Stimulated activated CD4-positive, alpha-beta T cell treated with anti-CD3 and anti-CD28 coated beads, TNF-alpha, amount 100 ng/mL, for 24 hours (primary cell): ENCODE results near the gene MAD1L1.

ENCODE experiments used
- DNase-seq, 3 experiments: peaks; one replicate each; pipeline ENCODE4 v3.0.0-alpha.2; 2020; ENCODE audit warnings: low read depth in 3 of 3

MAD1L1 gene

GRCh38 chr7:2118630-2119190 is 114.0 kb downstream of the MAD1L1 start:
- no peak for DNase-seq

DNA sequence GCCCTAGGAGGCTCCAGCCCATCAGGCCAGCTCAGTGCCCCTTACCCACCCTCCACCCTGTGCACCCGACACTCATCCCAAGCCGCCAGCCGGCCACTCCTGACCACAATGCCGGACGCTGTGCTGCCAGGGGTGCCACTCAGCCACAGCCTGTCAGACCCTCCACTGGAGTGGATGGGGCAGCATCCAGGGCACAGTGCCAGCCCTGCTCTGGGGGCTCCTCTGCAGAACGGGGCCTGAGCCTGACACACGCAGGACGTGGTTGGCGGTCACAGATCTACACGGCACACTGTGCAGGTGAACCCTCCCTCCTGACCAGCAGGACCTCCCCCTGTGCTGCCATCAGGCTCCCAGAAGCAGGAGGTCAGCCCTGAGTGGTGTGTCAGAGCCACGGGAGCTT is 114.7 kb downstream of the MAD1L1 start:
- DNase-seq = no peak

DNA sequence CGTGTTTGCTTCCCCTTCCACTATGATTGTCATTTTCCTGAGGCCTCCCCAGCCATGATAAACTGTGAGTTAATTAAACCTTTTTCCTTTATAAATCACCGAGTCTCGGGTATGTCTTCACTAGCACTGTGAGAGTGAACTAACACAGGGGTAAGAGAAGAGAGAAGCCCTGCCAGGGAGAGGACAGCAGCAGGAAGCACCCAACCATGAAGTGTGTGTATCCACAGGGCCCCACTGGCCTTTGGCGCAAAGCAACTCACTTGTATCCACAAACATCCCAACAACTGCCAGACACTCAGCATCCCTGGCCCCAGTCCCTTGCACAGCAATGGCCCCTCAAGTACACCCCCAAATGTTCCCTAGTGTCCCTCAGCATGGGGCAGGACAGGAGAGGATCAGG is 115.1 kb downstream of the MAD1L1 start:
- no peak for DNase-seq

GRCh38 chr7:2116989-2117591 is 115.7 kb downstream of the MAD1L1 start:
- no peak for DNase-seq

- no peak for DNase-seq
These were observed 116.3 kb downstream of the MAD1L1 start for GRCh38 chr7:2116448-2116810.

GRCh38 chr7:2115760-2116447 is 116.8 kb downstream of the MAD1L1 start:
- no peak for DNase-seq

DNA sequence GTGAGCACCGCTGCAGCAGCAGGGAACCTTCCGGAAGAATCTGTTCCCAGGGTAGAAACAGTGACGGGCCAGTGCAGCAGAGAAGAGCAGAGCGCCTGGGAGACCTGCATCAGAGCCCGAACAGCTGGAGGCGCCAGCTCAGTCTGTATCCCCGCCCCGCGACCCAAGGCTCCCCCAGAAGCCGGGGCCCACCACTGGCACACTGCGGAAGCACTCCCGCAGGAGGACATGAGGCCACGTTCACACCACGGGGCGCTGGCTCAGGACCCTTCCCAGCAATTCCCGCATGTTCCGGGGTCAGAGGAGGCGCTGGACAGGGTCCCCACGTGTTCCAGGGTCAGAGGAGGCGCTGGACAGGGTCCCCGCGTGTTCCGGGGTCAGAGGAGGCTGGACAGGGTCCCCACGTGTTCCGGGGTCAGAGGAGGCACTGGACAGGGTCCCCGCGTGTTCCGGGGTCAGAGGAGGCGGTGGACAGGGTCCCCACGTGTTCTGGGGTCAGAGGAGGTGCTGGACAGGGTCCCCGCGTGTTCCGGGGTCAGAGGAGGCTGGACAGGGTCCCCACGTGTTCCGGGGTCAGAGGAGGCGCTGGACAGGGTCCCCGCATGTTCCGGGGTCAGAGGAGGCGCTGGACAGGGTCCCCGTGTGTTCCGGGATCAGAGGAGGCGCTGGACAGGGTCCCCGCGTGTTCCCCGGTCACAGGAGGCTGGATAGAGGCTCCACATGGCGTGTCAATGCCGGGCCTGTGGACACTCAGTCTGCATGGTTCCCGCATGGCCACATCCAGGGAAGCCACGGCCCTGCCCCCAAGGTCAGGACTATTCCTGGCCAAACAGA is 117.6 kb downstream of the MAD1L1 start:
- DNase-seq = no peak

DNA sequence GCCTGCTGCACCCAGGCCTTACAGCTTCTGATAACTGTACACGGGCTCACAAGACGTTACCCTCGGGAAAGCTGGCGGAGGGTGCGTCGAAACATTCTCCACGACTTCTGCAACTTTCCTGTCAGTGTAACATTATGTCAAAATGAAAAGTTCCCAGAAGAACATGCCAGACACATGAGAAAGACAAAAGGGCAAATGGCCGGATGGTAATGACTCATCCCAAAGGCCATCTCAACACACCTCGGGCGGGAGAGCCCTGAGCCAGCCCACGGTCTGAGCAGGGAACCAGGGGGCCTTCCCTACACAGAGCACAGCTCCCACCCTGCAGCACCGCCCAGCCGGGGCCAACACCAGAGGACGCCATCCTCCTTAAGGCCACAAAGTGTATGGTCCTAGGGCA is 118.7 kb downstream of the MAD1L1 start:
- DNase-seq = no peak

GRCh38 chr7:2112261-2113198 is 120.2 kb downstream of the MAD1L1 start:
- no peak for DNase-seq

- no peak for DNase-seq
These were observed 121.2 kb downstream of the MAD1L1 start for GRCh38 chr7:2111568-2111967.

DNA sequence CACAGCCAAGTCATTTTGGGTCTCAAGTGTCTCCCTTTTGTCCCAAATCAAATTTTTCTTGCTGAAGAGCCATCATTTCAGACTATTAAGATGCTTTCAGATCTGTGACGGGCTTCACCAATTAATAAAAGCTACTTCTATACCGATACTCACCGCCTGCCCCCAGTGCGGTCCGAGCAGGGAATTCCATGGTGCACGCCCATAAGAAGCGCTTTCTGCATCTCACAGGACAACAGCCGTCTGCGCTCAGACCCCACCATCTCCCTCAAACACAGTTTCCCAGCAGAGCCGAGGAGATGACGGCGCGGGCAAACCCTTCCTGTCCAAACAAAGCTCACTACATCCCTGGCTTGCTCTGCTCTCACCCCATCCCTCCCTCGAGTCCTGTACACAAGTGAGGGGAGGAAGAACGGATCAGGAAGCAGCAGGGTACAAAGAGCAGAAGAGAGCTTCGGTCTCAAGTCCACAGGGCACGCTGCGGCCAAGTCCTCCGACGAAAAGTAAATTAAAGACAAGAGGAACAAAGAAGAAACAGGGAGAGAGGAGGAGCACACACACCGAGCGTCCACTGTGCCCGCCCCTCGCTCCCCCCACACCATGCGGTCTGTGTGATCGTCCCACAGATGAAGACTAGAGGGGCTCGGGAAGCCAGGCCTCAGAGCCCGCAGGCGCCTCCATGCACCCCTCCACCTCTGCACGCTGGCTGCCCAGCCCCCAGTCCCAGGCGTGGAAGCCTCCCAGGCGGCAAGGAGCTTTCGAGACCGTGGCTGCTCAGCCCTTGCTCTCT is 121.9 kb downstream of the MAD1L1 start:
- no peak for DNase-seq

GRCh38 chr7:2109936-2110609 is 122.7 kb downstream of the MAD1L1 start:
- DNase-seq = peak; percentile 60 to 76 (median 60)

DNA sequence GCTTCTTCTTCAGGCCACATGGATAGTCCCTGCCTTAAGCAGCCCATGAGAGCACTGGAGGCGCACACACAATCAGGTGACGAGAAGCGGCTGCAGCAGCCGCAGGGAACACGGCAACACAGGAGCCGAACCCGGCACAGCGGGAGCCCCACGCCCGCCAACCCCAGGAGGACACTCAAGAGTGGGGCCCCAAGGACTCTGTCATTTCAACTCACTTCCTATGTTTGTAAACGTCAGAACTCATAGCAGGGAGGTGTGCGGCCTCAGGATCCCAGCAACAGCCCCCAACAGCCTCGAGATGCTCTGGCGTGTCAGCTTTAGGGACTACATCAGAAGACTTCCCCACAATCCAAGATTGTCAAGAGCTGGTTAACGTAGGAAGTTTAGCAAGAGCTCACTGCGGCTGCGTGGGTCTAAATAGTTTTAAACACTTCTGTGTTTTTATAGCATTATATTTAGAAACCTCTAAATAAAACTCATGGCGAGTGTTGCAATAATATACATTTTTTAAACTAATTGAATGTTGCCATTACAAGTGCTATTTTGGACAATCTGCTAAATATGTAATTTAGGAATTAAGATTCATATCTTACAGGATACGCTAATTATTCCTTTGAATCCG is 123.4 kb downstream of the MAD1L1 start:
- DNase-seq = no peak

- no peak for DNase-seq
These were observed 124.1 kb downstream of the MAD1L1 start for GRCh38 chr7:2108501-2109250.

DNA sequence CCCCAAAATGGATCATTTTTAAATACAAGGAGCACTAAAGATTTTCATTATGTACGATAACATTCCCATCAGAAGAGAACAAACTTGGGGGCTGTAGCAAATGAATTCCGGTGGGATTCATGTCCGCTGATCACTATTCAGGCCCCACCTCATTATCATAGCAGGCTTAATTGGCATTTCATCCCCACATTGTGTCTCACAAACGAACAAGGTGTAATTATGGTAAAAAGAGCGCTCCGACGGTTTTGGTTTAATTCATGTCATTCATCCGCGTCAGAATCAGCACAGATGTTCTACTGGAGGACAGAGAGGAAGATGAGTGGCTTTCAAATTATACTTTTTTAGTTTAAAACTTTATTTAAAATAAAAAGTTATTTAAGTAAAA is 124.7 kb downstream of the MAD1L1 start:
- no peak for DNase-seq

DNA sequence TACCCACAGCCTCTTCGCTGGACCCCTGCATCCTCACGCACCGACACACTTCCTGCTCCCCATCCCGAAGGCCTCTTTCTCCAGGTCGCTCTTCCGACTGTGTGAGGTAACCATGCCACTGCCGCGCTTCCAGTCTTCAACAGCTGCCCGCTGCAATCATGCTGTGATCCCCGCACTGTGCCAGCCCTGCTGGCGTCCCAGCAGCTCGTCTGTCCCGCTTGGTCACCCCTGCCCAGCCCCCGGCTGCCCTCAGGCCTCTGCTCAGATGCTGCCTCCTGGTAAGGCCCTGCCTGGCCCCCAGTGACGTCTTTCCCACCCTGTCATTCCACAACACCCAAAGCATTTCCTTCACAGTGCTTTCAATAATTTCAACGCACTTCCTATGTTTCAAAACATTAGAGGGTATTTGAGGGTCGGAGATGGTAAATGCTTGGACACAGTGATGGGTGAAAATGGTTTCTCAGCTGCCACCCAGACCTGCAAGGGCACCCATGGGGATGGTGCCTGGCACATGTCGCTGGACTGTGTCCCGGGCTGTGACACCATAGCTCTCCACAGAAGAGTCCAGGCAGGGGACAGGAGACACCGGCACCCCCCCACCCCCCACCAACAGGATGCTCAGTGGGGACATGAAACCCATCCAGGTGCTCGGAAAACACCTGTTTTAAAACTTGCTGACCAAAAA is 125.2 kb downstream of the MAD1L1 start:
- no peak for DNase-seq

- DNase-seq = no peak
These were observed 125.8 kb downstream of the MAD1L1 start for GRCh38 chr7:2106924-2107323.

GRCh38 chr7:2106440-2106839 is 126.3 kb downstream of the MAD1L1 start:
- DNase-seq = no peak
